Heart left ventricle (tissue), 13 donors: Measurements from ENCODE around the gene RPS6KA2.

Experiments used
- POLR2A ChIP-seq, 2 donors: fragments of 450-650 bp; IDR thresholded peaks; one replicate each; pipeline ENCODE4 v1.6.1; 2017; ENCODE audit warnings: antibody characterized with exemption in 2 of 2, mild to moderate bottlenecking in 2 of 2, moderate library complexity in 2 of 2
- TF ChIP-seq, protein P1 (sequence below), 12 donors: fragments of 200-600 bp; sonication (generic) in 4 of 12; IDR thresholded peaks; one replicate each; pipeline versions ENCODE4 v1.5.0 to v1.8.0; 2018 to 2022; ENCODE audit warnings: antibody characterized with exemption in 12 of 12, mild to moderate bottlenecking in 5 of 12
- donor health status: ischemic (EF 13 %, LVEDD 7.1; RV severe dilation, severe dysfunction).
- donor health status: DM: no; HTN: yes; CAD: no.
- donor health status: DM: no; HTN: no; CAD: no.
- donor health status: ischemic (EF 25% LVEDD 6.9; RV normal size, moderate dysfunction).
- donor health status: ischemic (EF 25% LVEDD 5.7; RV mildly dilated, moderate dysfunction).
- donor health status: ischemic (EF 35%, LVEDD 5.7; RV mildly dilated, moderate dysfunction).
- donor health status: nonischemic (EF 11% LVEDD 7.7; RV severe dilation, severe dysfunction).
- donor health status: DM: yes; HTN: yes; CAD: no.
- donor health status: PGD.
- donor health status: ischemic (EF 29% LVEDD 5.4; RV normal size, mild dysfunction).
- donor health status: nonischemic (EF 23%, LVEDD 6.1; RV moderate dilation, normal function).

DNA sequence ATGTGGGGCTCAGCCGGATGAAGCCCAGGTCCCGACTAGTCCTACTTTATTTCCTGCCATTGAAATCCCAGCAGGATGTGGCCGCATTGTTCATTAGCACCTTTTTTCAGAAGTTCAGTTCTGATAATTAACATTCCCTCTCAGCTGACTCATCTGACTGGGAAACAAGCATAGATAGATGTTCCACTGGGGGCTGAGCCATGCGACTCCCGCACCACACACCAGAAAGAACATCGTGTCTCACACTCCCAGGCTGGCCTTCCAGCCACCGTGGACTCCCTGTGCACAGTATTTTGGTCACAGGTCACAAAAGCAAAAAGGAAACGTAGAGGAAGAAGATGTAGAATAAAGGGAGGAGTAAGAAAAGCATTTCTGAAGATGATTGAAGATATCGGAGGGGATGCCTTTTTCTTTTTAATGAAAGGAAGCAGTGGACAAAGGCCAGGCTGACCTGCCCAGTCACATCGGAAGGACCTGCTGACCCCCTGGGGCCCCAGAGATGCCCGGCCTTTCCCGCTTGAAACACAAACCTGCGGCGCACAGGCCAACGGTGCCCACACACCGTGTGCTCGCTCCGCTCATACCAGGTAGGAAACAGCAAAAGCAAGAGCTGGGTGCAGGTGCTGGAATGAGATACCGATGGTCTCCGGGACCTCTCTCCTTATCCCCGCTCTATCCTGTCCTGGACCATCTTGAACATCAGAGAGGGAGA, 11.8 kb downstream of the RPS6KA2 start:
- TF ChIP-seq, protein P1, sequence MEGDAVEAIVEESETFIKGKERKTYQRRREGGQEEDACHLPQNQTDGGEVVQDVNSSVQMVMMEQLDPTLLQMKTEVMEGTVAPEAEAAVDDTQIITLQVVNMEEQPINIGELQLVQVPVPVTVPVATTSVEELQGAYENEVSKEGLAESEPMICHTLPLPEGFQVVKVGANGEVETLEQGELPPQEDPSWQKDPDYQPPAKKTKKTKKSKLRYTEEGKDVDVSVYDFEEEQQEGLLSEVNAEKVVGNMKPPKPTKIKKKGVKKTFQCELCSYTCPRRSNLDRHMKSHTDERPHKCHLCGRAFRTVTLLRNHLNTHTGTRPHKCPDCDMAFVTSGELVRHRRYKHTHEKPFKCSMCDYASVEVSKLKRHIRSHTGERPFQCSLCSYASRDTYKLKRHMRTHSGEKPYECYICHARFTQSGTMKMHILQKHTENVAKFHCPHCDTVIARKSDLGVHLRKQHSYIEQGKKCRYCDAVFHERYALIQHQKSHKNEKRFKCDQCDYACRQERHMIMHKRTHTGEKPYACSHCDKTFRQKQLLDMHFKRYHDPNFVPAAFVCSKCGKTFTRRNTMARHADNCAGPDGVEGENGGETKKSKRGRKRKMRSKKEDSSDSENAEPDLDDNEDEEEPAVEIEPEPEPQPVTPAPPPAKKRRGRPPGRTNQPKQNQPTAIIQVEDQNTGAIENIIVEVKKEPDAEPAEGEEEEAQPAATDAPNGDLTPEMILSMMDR (IDR thresholded peaks at IDR 0.05) = no peak
- TF ChIP-seq POLR2A (IDR thresholded peaks at IDR 0.05) = no peak
